HG03442 (cell line): ENCODE measurements around the gene SLC34A2.
"Not testable (repeated sequence)": the region's sequence is repeated elsewhere in the genome, so short reads cannot be mapped to it uniquely, and the experiment has no call there.

Source experiments
- ATAC-seq: cut with Tn5 transposase; IDR thresholded peaks from one replicate; pipeline ENCODE4 v1.9.1; 2021; ENCODE audit warnings: mild to moderate bottlenecking, moderate library complexity; ENCODE audit not compliant: unreplicated experiment

SLC34A2 gene

GRCh38 chr4:25661441-25661840, 5.8 kb downstream of the SLC34A2 start:
- not testable (repeated sequence) for ATAC-seq

- no peak for ATAC-seq
These were observed 6.7 kb downstream of the SLC34A2 start for GRCh38 chr4:25662306-25662705.

GRCh38 chr4:25663781-25664180, 8.1 kb downstream of the SLC34A2 start:
- no peak for ATAC-seq

- no peak for ATAC-seq
These were observed 10.5 kb downstream of the SLC34A2 start for GRCh38 chr4:25666031-25666630.

- ATAC-seq, result no peak
These were observed 12.4 kb downstream of the SLC34A2 start for GRCh38 chr4:25667931-25668557.

- ATAC-seq, result no peak
These were observed 15.3 kb downstream of the SLC34A2 start for GRCh38 chr4:25670991-25671390.

GRCh38 chr4:25672756-25673155, 17.1 kb downstream of the SLC34A2 start:
- ATAC-seq, result no peak

GRCh38 chr4:25674386-25674785, 18.7 kb downstream of the SLC34A2 start:
- no peak for ATAC-seq

GRCh38 chr4:25676221-25676620, 20.6 kb downstream of the SLC34A2 start:
- no peak for ATAC-seq

- ATAC-seq, result no peak
These were observed 21.5 kb downstream of the SLC34A2 start for GRCh38 chr4:25677157-25677556.

- ATAC-seq, result no peak
These were observed 22.3 kb downstream of the SLC34A2 start for GRCh38 chr4:25677943-25678342.

GRCh38 chr4:25687773-25688172, 32.1 kb downstream of the SLC34A2 start:
- ATAC-seq, result no peak

- no peak for ATAC-seq
These were observed 38.8 kb downstream of the SLC34A2 start for GRCh38 chr4:25694466-25694865.

- no peak for ATAC-seq
These were observed 40.8 kb downstream of the SLC34A2 start for GRCh38 chr4:25696409-25696808.

- ATAC-seq, result no peak
These were observed 41.9 kb downstream of the SLC34A2 start for GRCh38 chr4:25697516-25697915.

- no peak for ATAC-seq
These were observed 45.0 kb downstream of the SLC34A2 start for GRCh38 chr4:25700661-25701060.

GRCh38 chr4:25702848-25703247, 47.2 kb downstream of the SLC34A2 start:
- ATAC-seq, result no peak

- ATAC-seq, result no peak
These were observed 48.2 kb downstream of the SLC34A2 start for GRCh38 chr4:25703731-25704388.

GRCh38 chr4:25704516-25704915, 48.9 kb downstream of the SLC34A2 start:
- ATAC-seq, result no peak

- no peak for ATAC-seq
These were observed 55.0 kb downstream of the SLC34A2 start for GRCh38 chr4:25710637-25711036.

- no peak for ATAC-seq
These were observed 57.0 kb downstream of the SLC34A2 start for GRCh38 chr4:25712611-25713010.

GRCh38 chr4:25713812-25714211, 58.2 kb downstream of the SLC34A2 start:
- no peak for ATAC-seq
